Myometrial cell (primary cell): ENCODE results near the gene MAP3K5. TPM values are rescaled to one million over a fixed set of nuclear protein-coding genes. Genes with fewer than 3 reads are reported as not detected.

ENCODE experiments used
- total RNA-seq: library from RNA; depleted of rRNA; stranded (reverse); fragments of >200 nt; gene quantifications from 2 replicates; pipeline ENCODE4 v1.2.3, GENCODE V29; 2015

Gene MAP3K5, protein sequence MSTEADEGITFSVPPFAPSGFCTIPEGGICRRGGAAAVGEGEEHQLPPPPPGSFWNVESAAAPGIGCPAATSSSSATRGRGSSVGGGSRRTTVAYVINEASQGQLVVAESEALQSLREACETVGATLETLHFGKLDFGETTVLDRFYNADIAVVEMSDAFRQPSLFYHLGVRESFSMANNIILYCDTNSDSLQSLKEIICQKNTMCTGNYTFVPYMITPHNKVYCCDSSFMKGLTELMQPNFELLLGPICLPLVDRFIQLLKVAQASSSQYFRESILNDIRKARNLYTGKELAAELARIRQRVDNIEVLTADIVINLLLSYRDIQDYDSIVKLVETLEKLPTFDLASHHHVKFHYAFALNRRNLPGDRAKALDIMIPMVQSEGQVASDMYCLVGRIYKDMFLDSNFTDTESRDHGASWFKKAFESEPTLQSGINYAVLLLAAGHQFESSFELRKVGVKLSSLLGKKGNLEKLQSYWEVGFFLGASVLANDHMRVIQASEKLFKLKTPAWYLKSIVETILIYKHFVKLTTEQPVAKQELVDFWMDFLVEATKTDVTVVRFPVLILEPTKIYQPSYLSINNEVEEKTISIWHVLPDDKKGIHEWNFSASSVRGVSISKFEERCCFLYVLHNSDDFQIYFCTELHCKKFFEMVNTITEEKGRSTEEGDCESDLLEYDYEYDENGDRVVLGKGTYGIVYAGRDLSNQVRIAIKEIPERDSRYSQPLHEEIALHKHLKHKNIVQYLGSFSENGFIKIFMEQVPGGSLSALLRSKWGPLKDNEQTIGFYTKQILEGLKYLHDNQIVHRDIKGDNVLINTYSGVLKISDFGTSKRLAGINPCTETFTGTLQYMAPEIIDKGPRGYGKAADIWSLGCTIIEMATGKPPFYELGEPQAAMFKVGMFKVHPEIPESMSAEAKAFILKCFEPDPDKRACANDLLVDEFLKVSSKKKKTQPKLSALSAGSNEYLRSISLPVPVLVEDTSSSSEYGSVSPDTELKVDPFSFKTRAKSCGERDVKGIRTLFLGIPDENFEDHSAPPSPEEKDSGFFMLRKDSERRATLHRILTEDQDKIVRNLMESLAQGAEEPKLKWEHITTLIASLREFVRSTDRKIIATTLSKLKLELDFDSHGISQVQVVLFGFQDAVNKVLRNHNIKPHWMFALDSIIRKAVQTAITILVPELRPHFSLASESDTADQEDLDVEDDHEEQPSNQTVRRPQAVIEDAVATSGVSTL (N-terminal part only)
- 40.9 and 50.5 TPM in 2 replicates for total RNA-seq

GRCh38 chr6:136792410-136793262, at the start of gene MAP3K5:
Gene MAP3K5 (minus strand): TSS chr6:136792477. CDS start chr6:136792157, 320 bp downstream.

DNA sequence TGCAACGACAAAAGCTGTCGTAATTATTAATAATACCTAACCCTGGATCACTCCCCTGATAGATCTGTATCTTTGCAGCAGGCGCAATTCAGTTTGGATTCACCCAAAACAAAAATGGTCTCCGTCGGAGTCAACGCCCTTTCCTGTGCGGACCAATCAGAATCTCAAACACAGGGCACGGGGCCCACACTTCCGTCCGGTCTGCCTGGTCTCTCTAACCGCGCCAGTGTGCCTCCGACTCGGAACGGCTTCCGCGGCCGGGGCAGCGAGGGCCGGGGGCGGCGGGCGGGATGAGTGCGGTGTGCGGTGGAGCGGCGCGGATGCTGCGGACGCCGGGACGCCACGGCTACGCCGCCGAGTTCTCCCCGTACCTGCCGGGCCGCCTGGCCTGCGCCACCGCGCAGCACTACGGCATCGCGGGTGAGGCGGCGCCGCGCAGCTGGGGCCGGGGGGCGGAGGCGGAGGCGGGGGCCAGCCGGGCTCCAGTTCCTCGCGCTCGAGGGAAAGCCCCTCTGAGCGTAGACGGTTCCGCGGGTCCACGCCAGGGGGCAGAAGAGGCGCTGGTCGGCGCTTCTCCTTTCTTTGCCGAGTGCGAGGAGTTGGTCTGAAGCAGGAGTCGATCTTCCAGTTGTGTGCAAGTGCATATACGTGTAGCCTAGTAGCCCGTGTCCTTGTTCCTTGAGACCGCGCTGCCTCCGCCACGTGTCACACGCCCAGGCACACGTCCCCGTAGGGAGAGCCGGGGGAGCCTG, 30.3 kb upstream of the MAP3K5 start, which contains the start of gene PEX7:
TSS of gene PEX7 (plus strand) at position 217 of the 752 bp plus-strand sequence. CDS start at position 291, 74 bp downstream.

DNA sequence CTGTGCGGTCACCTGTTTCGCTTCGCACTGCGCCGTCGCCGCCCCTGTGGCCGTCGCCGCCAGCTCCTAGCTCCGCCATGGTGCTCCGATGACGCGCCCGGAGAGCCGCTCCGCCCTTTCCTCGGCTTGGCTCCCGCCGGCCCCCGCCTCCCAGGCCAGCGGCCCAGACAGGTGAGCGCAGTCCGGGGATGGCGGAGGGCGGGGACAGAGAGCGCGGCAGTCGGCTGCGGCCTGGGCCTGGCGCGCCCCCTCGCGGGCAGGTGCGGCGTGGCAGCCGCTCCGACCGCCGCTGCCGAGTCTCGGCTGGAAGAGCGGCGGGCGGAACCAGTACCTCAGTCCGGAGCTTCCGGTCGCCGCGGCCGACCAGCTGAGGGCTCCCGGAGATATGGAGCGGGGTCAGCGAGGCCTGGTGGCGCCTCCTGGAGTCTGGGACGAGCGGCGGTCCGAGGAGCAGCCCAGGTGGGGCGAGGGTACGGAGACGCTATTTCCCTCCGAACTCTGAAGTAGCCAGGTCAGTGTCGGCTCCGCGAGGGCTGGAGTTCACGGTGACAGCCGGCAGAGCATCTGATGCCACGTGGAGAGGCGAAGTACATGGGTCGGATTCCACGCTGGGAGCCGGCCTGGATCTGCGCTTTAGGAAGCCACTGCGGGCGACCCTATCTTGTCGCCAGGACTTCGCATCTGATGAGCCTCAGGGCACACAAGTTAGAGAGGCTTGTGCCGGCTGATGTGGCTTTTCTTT, 241.8 kb downstream of the MAP3K5 start, which contains the start of gene MAP7:
TSS of gene MAP7 (minus strand) at position 93 of the 742 bp plus-strand sequence. CDS start at position 79, 14 bp downstream.

Other genes with a start within 250 kb of the MAP3K5 start
- gene MAP7, start 242.1 kb downstream of the MAP3K5 start, total RNA-seq = 0.18 and 0.29 TPM in 2 replicates
- gene PEX7, start 30.1 kb upstream of the MAP3K5 start, total RNA-seq = 16.4 and 18.8 TPM in 2 replicates
- not detected in 2 replicates for gene SLC35D3, start 129.8 kb upstream of the MAP3K5 start, total RNA-seq